HUES64 (cell line): Measurements from ENCODE around the gene ASPN.

Experiments used
- H3K27ac ChIP-seq: 2 replicates; pipeline ENCODE4 v1.7.0; 2013; ENCODE audit warnings: low read depth, low read length, inconsistent platforms
- H3K27me3 ChIP-seq: 2 replicates; pipeline ENCODE4 v1.6.1; 2013; ENCODE audit warnings: mild to moderate bottlenecking, low read length; ENCODE audit not compliant: insufficient read depth
- H3K36me3 ChIP-seq: 2 replicates; pipeline ENCODE4 v1.6.1; 2013; ENCODE audit warnings: mild to moderate bottlenecking, low read length; ENCODE audit not compliant: insufficient read depth
- H3K4me1 ChIP-seq: 2 replicates; pipeline ENCODE4 v1.6.1; 2013; ENCODE audit warnings: mild to moderate bottlenecking, low read length, moderate library complexity; ENCODE audit not compliant: insufficient read depth
- H3K4me3 ChIP-seq: 2 replicates; pipeline ENCODE4 v1.5.1; 2013; ENCODE audit warnings: mild to moderate bottlenecking, low read length, moderate library complexity
- H3K9ac ChIP-seq: 2 replicates; pipeline ENCODE4 v1.6.1; 2013; ENCODE audit warnings: mild to moderate bottlenecking, low read depth, low read length
- H3K9me3 ChIP-seq: 2 replicates; pipeline ENCODE4 v1.6.1; 2013; ENCODE audit warnings: low read depth, low read length; ENCODE audit not compliant: insufficient read depth
- WGBS: fragments of 150-250, 120-280 bp; methylation state at CpG from one replicate; pipeline ENCODE4 v1.1.7; 2013; ENCODE audit warnings: missing lambda C conversion rate; 5-methylcytosine and 5-hydroxymethylcytosine counted together

Gene ASPN

GRCh38 chr9:92517046-92517445 is 34.7 kb upstream of the ASPN start:
- Histone ChIP-seq H3K9ac (no peak overlapping the region), H3K27me3 (no peaks in the 10 kb centered on the region), H3K4me3 (no peak overlapping the region), H3K36me3 (no peaks in the 10 kb centered on the region), H3K9me3 (no peaks in the 10 kb centered on the region; the same call in 1 of the 2 replicates), H3K27ac (no peak overlapping the region), H3K4me1 (peaks cover 21% of the 10 kb centered on the region)
- 25% methylated on average over 3 of the region's 3 CpGs for WGBS

- peaks cover 21% of the 10 kb centered on the region for H3K4me1 ChIP-seq
- no peak overlapping the region for H3K9ac ChIP-seq
- no CpG with 5 or more reads among the region's 1 CpG for WGBS
- no peaks in the 10 kb centered on the region for H3K36me3 ChIP-seq
- H3K27ac ChIP-seq: no peak overlapping the region
- H3K9me3 ChIP-seq: no peaks in the 10 kb centered on the region; the same call in 1 of the 2 replicates
- H3K4me3 ChIP-seq: no peak overlapping the region
- H3K27me3 ChIP-seq: no peaks in the 10 kb centered on the region
Observed at GRCh38 chr9:92516521-92516920, 34.2 kb upstream of the ASPN start.

- Histone ChIP-seq H3K27ac (no peak overlapping the region), H3K4me3 (no peak overlapping the region), H3K27me3 (no peaks in the 10 kb centered on the region), H3K36me3 (no peaks in the 10 kb centered on the region), H3K4me1 (peaks cover 21% of the 10 kb centered on the region), H3K9me3 (no peaks in the 10 kb centered on the region), H3K9ac (no peak overlapping the region)
- WGBS: 92% methylated on average over 10 of the region's 10 CpGs
Observed at GRCh38 chr9:92514635-92515034, 32.3 kb upstream of the ASPN start.

GRCh38 chr9:92513349-92513748 is 31.0 kb upstream of the ASPN start:
- H3K4me3 ChIP-seq: no peak overlapping the region
- 97% methylated on average over 3 of the region's 3 CpGs for WGBS
- no peaks in the 10 kb centered on the region for H3K9me3 ChIP-seq
- H3K4me1 ChIP-seq: peaks cover 21% of the 10 kb centered on the region
- no peak overlapping the region for H3K9ac ChIP-seq
- H3K27me3 ChIP-seq: no peaks in the 10 kb centered on the region
- H3K27ac ChIP-seq: no peak overlapping the region
- no peaks in the 10 kb centered on the region for H3K36me3 ChIP-seq

- Histone ChIP-seq H3K9ac (no peak overlapping the region), H3K4me3 (no peak overlapping the region), H3K9me3 (no peaks in the 10 kb centered on the region), H3K36me3 (no peaks in the 10 kb centered on the region), H3K4me1 (peaks cover 13% of the 10 kb centered on the region), H3K27me3 (no peaks in the 10 kb centered on the region), H3K27ac (no peak overlapping the region)
- WGBS: 37% methylated on average over 2 of the region's 3 CpGs
Observed at GRCh38 chr9:92512622-92513021, 30.3 kb upstream of the ASPN start.

GRCh38 chr9:92510747-92511146 is 28.4 kb upstream of the ASPN start:
- no peak overlapping the region for H3K9ac ChIP-seq
- H3K27ac ChIP-seq: no peak overlapping the region
- 0 out of 2 replicates have a peak, but pooled peaks cover 2% of the 10 kb centered on the region for H3K4me1 ChIP-seq
- no peaks in the 10 kb centered on the region for H3K9me3 ChIP-seq
- H3K27me3 ChIP-seq: no peaks in the 10 kb centered on the region
- H3K36me3 ChIP-seq: no peaks in the 10 kb centered on the region
- no peak overlapping the region for H3K4me3 ChIP-seq

- Histone ChIP-seq H3K4me1 (peaks cover 2% of the 10 kb centered on the region; the same call in 1 of the 2 replicates), H3K36me3 (no peaks in the 10 kb centered on the region), H3K4me3 (no peak overlapping the region), H3K27me3 (no peaks in the 10 kb centered on the region), H3K9me3 (no peaks in the 10 kb centered on the region), H3K27ac (no peak overlapping the region), H3K9ac (no peak overlapping the region)
- 93% methylated on average over 5 of the region's 5 CpGs for WGBS
Observed at GRCh38 chr9:92509050-92509449, 26.7 kb upstream of the ASPN start.

- 83% methylated on average over 10 of the region's 10 CpGs for WGBS
- no peak overlapping the region for H3K4me3 ChIP-seq
- H3K9ac ChIP-seq: no peak overlapping the region
- H3K4me1 ChIP-seq: peaks cover 9% of the 10 kb centered on the region
- H3K36me3 ChIP-seq: no peaks in the 10 kb centered on the region
- no peaks in the 10 kb centered on the region for H3K9me3 ChIP-seq
- no peak overlapping the region for H3K27ac ChIP-seq
- H3K27me3 ChIP-seq: no peaks in the 10 kb centered on the region
Observed at GRCh38 chr9:92508018-92508820, 25.9 kb upstream of the ASPN start.

- WGBS: 85% methylated on average over 4 of the region's 4 CpGs
- Histone ChIP-seq H3K27ac (no peak overlapping the region), H3K4me1 (peaks cover 13% of the 10 kb centered on the region), H3K4me3 (no peak overlapping the region), H3K27me3 (no peaks in the 10 kb centered on the region), H3K36me3 (no peaks in the 10 kb centered on the region), H3K9ac (no peak overlapping the region), H3K9me3 (no peaks in the 10 kb centered on the region)
Observed at GRCh38 chr9:92507496-92507895, 25.2 kb upstream of the ASPN start.

GRCh38 chr9:92507005-92507404 is 24.7 kb upstream of the ASPN start:
- no peaks in the 10 kb centered on the region for H3K27me3 ChIP-seq
- peaks cover 13% of the 10 kb centered on the region for H3K4me1 ChIP-seq
- WGBS: 87% methylated on average over 2 of the region's 2 CpGs
- H3K27ac ChIP-seq: no peak overlapping the region
- H3K9ac ChIP-seq: no peak overlapping the region
- H3K4me3 ChIP-seq: no peak overlapping the region
- no peaks in the 10 kb centered on the region for H3K9me3 ChIP-seq
- H3K36me3 ChIP-seq: no peaks in the 10 kb centered on the region

- H3K27ac ChIP-seq: no peak overlapping the region
- no peaks in the 10 kb centered on the region for H3K9me3 ChIP-seq
- H3K9ac ChIP-seq: no peak overlapping the region
- no peaks in the 10 kb centered on the region for H3K27me3 ChIP-seq
- H3K4me3 ChIP-seq: no peak overlapping the region
- no peaks in the 10 kb centered on the region for H3K36me3 ChIP-seq
- peaks cover 13% of the 10 kb centered on the region for H3K4me1 ChIP-seq
- 87% methylated on average over 3 of the region's 3 CpGs for WGBS
Observed at GRCh38 chr9:92506184-92506857, 24.0 kb upstream of the ASPN start.
